ENCODE data around the gene MORN4.

The MORN4 gene

DNA sequence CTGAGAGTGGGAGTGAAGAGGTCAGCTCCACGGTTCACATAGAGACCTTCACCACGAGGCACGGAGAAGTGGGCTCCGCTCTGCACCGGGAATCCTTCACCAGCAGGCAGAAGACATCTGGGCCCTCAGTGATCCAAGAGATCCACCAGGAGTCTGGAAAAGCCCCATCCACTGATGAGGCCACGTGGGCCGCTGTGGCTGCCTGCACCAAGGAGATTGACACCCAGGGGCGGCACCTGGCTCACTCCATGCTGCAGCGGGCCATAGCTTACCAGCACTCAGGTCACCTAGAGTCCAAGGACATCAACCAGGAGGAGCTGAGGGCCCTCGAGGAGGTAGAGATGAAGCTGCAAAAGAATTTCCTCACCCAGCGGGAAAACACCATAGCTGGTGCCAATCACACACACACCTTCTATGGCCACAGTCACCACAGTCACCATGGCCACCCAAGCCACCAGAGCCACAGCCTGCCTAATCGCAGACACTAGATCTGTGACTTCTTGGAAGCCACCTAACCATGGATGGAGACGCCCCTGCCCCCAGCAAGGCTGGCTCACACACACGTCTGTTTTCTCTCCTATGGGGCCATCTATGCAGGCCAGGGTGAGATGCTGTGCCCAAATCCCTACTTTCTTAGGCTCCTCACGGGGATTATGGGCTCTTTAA, 43.1 kb downstream of the MORN4 start:
- Histone ChIP-seq H3K27me3 (ENCODE audit: insufficient read depth, low read depth) (no peaks in the 10 kb centered on the region), H2AFZ (ENCODE audit: low read depth) (no peak overlapping the region), H3K36me3 (ENCODE audit: insufficient read depth) (no peaks in the 10 kb centered on the region), H4K20me1 (ENCODE audit: insufficient read depth) (no peaks in the 10 kb centered on the region), H3K4me3 (IDR thresholded peaks at IDR 0.05; ENCODE audit: insufficient read depth, low read depth, low read length) (no peak overlapping the region), H3K4me2 (no peak overlapping the region), H3K79me2 (ENCODE audit: insufficient read depth, low read depth) (no peaks in the 10 kb centered on the region), H3K4me1 (ENCODE audit: low read depth, poor library complexity, severe bottlenecking) (no peaks in the 10 kb centered on the region), H3K27ac (no peak overlapping the region), H3K9ac (no peak overlapping the region)
- TF ChIP-seq, protein P1, sequence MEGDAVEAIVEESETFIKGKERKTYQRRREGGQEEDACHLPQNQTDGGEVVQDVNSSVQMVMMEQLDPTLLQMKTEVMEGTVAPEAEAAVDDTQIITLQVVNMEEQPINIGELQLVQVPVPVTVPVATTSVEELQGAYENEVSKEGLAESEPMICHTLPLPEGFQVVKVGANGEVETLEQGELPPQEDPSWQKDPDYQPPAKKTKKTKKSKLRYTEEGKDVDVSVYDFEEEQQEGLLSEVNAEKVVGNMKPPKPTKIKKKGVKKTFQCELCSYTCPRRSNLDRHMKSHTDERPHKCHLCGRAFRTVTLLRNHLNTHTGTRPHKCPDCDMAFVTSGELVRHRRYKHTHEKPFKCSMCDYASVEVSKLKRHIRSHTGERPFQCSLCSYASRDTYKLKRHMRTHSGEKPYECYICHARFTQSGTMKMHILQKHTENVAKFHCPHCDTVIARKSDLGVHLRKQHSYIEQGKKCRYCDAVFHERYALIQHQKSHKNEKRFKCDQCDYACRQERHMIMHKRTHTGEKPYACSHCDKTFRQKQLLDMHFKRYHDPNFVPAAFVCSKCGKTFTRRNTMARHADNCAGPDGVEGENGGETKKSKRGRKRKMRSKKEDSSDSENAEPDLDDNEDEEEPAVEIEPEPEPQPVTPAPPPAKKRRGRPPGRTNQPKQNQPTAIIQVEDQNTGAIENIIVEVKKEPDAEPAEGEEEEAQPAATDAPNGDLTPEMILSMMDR (conservative IDR thresholded peaks at IDR 0.05; ENCODE audit: low read depth, low read length): no peak

DNA sequence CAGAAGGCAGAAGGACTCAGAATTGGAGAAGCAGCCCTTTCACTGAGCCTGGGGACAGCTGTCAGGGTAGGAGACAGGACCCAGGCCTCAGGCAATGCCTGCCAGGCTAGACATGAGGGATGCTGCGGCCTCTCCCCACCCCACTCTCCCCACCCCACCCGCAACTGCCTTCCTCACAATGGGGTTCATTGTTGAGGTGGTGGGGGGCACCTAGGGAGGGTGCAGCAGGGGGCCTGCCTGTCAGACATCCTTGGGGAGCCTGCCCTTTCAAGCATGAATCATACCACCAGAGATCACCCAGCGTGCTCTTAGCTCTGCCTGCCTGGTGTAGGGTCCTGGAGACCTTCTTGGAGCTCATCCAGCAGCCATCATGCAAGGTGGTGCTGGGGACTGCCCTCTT, 43.8 kb downstream of the MORN4 start, which contains the start of gene C10orf62:
Gene C10orf62, plus strand, starts transcription at position 243 of the 400 bp plus-strand sequence. CDS start 177 bp downstream, outside the sequence.
- H3K9ac ChIP-seq: no peak within 1 kb of the TSS
- no peak within 1 kb of the TSS for H3K4me3 ChIP-seq (IDR thresholded peaks at IDR 0.05; ENCODE audit: insufficient read depth, low read depth, low read length)
- no peak within 1 kb of the TSS for H3K4me2 ChIP-seq
- H3K4me1 ChIP-seq (ENCODE audit: low read depth, poor library complexity, severe bottlenecking): no peaks in the 10 kb centered on the region
- no peaks in the 10 kb centered on the region for H3K36me3 ChIP-seq (ENCODE audit: insufficient read depth)
- H3K27ac ChIP-seq: no peak within 1 kb of the TSS
- no peaks in the 10 kb centered on the region for H4K20me1 ChIP-seq (ENCODE audit: insufficient read depth)
- H3K79me2 ChIP-seq (ENCODE audit: insufficient read depth, low read depth): no peaks in the 10 kb centered on the region
- TF ChIP-seq, protein P1 (conservative IDR thresholded peaks at IDR 0.05; ENCODE audit: low read depth, low read length): no peak
- no peak within 1 kb of the TSS for H2AFZ ChIP-seq (ENCODE audit: low read depth)
- H3K27me3 ChIP-seq (ENCODE audit: insufficient read depth, low read depth): no peaks in the 10 kb centered on the region

DNA sequence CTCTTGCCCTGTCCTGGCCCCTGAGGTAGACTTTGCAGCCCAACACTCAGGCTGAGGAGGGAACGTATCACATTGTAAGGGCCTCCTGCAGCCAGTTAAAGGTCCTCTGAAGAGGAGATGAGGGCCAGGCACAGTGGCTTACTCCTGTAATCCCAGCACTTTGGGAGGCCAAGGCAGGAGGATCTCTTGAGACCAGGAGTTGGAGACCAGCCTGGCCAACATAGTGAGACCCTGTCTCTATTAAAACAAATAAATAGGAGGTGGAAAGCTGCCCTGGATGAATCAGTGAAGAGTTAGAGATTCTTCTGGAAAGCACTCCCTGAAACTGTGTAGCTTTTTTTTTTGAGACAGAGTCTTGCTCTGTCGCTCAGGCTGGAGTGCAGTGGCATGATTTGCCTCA, 46.1 kb downstream of the MORN4 start:
- TF ChIP-seq, protein P1 (conservative IDR thresholded peaks at IDR 0.05; ENCODE audit: low read depth, low read length): no peak
- H2AFZ ChIP-seq (ENCODE audit: low read depth): no peak overlapping the region
- no peaks in the 10 kb centered on the region for H3K4me1 ChIP-seq (ENCODE audit: low read depth, poor library complexity, severe bottlenecking)
- H3K79me2 ChIP-seq (ENCODE audit: insufficient read depth, low read depth): no peaks in the 10 kb centered on the region
- no peak overlapping the region for H3K9ac ChIP-seq
- H4K20me1 ChIP-seq (ENCODE audit: insufficient read depth): no peaks in the 10 kb centered on the region
- H3K4me2 ChIP-seq: no peak overlapping the region
- H3K36me3 ChIP-seq (ENCODE audit: insufficient read depth): no peaks in the 10 kb centered on the region
- H3K27me3 ChIP-seq (ENCODE audit: insufficient read depth, low read depth): no peaks in the 10 kb centered on the region
- H3K4me3 ChIP-seq (IDR thresholded peaks at IDR 0.05; ENCODE audit: insufficient read depth, low read depth, low read length): no peak overlapping the region
- H3K27ac ChIP-seq: no peak overlapping the region

DNA sequence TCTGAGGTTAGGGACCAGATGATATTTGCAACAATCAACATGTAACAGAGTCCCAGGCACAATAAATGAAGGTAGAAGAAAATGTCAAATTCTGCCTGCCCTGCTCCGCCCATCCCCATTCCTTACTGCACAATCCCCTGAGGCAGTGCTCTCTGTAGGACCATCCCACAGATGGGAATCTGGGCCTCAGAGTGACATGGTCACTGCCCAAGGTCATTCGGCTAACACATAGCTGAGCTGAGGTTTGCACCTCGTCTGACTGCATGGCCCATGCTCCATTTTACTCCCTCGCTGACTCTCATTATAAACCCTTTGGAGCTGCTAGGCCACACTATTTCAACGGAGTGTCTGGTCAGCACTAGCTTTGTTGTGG, 47.9 kb downstream of the MORN4 start:
- Histone ChIP-seq H3K36me3 (ENCODE audit: insufficient read depth) (no peaks in the 10 kb centered on the region), H3K4me2 (no peak overlapping the region), H3K4me3 (IDR thresholded peaks at IDR 0.05; ENCODE audit: insufficient read depth, low read depth, low read length) (no peak overlapping the region), H3K4me1 (ENCODE audit: low read depth, poor library complexity, severe bottlenecking) (no peaks in the 10 kb centered on the region), H3K79me2 (ENCODE audit: insufficient read depth, low read depth) (no peaks in the 10 kb centered on the region), H3K27me3 (ENCODE audit: insufficient read depth, low read depth) (no peaks in the 10 kb centered on the region), H3K27ac (no peak overlapping the region), H2AFZ (ENCODE audit: low read depth) (no peak overlapping the region), H3K9ac (no peak overlapping the region), H4K20me1 (ENCODE audit: insufficient read depth) (no peaks in the 10 kb centered on the region)
- TF ChIP-seq, protein P1 (conservative IDR thresholded peaks at IDR 0.05; ENCODE audit: low read depth, low read length): no peak

Measured in KMS-11 (cell line).